Measurements from ENCODE around the gene ANKRD34A. TPM values are rescaled to one million over a fixed set of nuclear protein-coding genes. Genes with fewer than 3 reads are reported as not detected.

The ANKRD34A gene
- total RNA-seq, 1 donor, result 1.3 TPM

DNA sequence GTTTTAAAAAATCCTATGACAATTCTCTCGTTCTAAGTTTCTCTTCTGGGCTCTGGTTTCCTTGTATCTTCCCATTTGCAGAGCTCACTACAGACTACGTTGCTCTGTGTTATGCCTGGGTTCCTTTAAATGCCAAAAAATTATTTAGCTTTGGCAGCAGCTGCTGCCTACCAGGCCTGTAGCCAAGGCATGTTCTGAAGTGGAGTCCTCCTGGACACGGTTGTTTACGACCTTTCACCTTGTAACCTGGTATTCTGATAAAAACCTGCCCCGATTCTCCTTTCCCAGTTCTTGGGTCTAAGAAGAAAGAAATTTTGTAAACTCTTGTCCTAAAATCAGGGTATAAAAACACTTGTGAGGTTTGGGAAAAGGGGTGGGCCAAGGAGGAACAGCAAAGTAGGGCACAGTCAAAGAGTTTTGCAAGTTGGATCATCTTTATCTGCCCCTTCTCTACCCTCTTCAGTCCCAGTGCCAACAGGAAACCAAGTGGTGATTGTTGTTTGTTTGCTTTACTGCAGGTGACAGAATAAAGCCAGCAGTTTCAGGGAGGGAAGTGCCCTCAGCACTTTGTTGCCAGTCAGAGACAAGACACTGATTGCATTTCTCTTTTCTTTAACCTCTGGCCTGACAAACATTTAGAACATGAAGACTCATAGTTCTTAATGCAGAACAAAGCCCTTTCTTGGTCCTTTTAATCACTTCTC, 35.1 kb upstream of the ANKRD34A start:
- no peak overlapping the region for H3K4me3 ChIP-seq (ENCODE audit: low read depth, low read length)
- TF ChIP-seq, protein P1, sequence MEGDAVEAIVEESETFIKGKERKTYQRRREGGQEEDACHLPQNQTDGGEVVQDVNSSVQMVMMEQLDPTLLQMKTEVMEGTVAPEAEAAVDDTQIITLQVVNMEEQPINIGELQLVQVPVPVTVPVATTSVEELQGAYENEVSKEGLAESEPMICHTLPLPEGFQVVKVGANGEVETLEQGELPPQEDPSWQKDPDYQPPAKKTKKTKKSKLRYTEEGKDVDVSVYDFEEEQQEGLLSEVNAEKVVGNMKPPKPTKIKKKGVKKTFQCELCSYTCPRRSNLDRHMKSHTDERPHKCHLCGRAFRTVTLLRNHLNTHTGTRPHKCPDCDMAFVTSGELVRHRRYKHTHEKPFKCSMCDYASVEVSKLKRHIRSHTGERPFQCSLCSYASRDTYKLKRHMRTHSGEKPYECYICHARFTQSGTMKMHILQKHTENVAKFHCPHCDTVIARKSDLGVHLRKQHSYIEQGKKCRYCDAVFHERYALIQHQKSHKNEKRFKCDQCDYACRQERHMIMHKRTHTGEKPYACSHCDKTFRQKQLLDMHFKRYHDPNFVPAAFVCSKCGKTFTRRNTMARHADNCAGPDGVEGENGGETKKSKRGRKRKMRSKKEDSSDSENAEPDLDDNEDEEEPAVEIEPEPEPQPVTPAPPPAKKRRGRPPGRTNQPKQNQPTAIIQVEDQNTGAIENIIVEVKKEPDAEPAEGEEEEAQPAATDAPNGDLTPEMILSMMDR (IDR thresholded peaks at IDR 0.05; ENCODE audit: insufficient read depth, low read depth, low read length), result no peak
- no peak for DNase-seq (ENCODE audit: low read depth)

DNA sequence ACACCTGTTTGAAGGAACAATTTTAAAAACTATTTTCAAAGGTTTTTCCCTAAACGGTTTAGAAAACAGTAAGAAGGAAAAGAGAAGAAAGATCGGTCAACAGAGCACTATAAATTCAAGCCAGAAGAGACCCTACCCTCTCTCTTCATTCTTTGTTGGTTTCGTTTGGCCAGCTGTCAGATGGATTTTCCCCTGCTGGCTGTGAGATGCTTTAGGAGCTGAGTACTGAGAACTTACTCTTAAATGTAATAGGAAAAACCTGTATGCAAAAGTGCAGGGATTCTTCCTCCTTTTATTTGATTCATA, 33.3 kb upstream of the ANKRD34A start:
- TF ChIP-seq, protein P1 (IDR thresholded peaks at IDR 0.05; ENCODE audit: insufficient read depth, low read depth, low read length), result no peak
- DNase-seq (ENCODE audit: low read depth), result no peak
- H3K4me3 ChIP-seq (ENCODE audit: low read depth, low read length), result peak overlapping the region; percentile 99

DNA sequence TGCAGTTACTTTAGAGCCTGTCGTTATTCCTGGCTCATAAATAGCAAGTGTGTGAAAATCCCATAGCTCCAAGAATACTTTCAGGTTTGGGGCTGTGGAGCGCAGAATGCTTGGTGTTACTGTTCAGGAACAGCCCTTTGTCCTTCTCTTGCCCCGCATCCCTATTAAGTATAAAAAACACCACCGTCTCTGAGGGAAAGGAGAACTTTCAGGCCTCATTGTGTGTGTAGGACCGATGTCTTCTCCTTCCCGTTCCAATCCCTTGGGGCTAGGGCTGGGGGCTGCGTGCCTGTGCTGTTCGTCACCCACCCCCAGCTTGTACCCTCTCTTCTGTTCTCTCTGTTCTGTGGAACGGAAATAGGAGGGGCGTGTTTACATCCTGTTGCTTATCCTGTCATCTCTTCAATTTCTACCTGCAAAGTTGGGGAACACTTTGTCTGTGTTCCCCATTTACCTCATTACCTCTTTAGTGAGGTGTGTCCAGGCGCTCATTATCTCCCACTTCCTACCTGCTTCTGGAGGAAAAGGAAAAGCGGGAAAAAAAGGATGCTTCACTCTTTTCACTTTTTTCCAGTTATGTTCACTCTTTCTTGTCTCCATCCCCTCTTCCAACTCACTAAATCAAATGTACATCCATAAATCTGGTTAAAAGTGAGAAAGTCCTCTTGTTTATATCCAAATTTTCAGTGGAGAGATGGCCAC, 32.8 kb upstream of the ANKRD34A start:
- DNase-seq (ENCODE audit: low read depth), result no peak
- H3K4me3 ChIP-seq (ENCODE audit: low read depth, low read length), result peak overlapping the region; percentile 99
- TF ChIP-seq, protein P1 (IDR thresholded peaks at IDR 0.05; ENCODE audit: insufficient read depth, low read depth, low read length), result no peak

DNA sequence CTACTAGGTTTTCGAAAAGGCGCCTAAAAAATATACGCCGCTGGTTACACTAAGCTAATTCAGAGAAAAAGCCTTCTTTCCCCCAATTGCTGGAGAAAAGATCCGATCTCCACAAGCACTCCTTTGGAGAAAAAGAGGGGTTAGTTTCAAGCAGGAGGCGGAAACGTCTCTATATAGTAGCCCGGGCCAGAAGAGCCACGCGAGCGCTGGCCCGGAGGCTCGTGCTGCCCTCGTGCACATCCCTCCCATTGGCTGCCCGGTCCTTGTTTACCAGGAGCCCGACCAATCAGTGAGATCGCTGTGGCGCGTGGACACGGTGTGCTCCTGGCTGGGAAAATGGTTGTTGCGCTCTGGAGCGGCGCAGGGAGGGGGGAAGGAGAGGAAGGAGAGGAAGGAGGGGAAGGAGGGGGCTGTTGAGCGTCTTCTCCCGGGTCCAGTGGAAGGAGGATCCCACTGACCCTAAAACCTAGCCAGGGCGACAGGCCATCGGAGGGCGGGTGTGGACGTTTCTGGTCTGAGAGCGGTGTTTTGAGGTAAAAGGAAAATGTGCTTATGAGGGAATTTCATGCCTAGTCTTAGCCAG, 32.1 kb upstream of the ANKRD34A start, which contains the start of gene TXNIP:
TXNIP (minus strand) TSS at position 147 of the 583 bp plus-strand sequence. CDS start 313 bp downstream, outside the sequence.
- DNase-seq (ENCODE audit: low read depth), result peak; percentile 99
- H3K4me3 ChIP-seq (ENCODE audit: low read depth, low read length), result peak within 1 kb of the TSS; percentile 99
- TF ChIP-seq, protein P1 (IDR thresholded peaks at IDR 0.05; ENCODE audit: insufficient read depth, low read depth, low read length), result no peak

DNA sequence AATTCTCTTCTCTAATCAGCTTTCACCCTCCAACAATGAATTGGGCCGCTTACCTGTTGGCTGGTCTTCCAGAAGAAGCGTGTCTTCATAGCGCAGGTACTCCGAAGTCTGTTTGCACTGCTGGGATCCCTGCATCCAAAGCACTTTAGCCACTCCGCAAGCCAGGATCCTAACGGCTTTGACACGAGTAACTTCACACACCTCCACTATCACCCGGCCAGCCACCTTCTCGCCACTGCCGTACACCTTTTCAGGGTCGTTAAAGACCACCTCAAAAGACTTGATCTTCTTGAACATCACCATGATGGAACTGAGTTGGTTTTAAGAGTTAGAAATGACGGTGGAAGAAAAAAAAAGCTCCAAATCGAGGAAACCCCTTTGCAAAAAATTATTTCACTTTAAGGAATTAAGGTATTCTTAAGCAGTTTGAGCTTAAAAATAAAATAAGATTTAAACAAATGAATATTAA, 31.6 kb upstream of the ANKRD34A start:
- no peak for DNase-seq (ENCODE audit: low read depth)
- TF ChIP-seq, protein P1 (IDR thresholded peaks at IDR 0.05; ENCODE audit: insufficient read depth, low read depth, low read length), result no peak
- H3K4me3 ChIP-seq (ENCODE audit: low read depth, low read length), result peak overlapping the region; percentile 99

DNA sequence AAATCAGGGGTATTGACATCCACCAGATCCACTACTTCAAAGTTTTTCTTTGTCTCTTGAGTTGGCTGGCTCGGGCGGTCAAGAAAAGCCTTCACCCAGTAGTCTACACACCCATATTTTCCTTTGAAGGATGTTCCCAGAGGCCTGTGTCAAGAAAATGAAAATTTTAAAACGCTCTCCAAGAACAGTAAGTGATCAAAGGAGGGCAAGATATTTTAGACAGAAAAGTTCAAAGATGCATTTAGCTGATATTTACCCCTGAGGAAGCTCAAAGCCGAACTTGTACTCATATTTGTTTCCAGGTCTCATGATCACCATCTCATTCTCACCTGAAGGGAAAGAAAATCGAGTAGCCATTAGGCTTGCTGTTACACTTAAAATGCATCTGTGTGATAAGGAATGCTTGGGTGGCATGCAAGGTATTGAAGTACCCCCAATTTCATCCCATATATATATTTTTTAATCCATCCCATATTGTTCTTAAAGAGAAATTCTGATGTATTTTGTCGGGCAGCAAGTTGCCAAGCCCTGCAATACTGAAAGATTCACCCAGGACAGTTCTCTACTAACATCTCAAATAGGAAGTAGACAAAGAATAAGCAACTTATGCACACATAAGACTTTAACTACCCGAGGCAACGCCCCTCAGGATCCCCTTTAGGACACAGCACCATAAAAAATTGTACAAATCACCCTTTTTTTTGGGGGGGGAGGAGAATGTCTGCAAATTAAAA, 30.9 kb upstream of the ANKRD34A start:
- DNase-seq (ENCODE audit: low read depth), result no peak
- H3K4me3 ChIP-seq (ENCODE audit: low read depth, low read length), result peak overlapping the region; percentile 99
- TF ChIP-seq, protein P1 (IDR thresholded peaks at IDR 0.05; ENCODE audit: insufficient read depth, low read depth, low read length), result no peak

Measured in fibroblast of villous mesenchyme (primary cell).